HepG2 (cell line): ENCODE results near the gene PLCD4. TPM values are rescaled to one million over a fixed set of nuclear protein-coding genes. Genes with fewer than 3 reads are reported as not detected.

ENCODE experiments used
- FLYWCH1 ChIP-seq: sonication (generic); formaldehyde crosslinking; IDR thresholded peaks from 2 replicates; pipeline ENCODE4 v1.8.1; 2023; ENCODE audit warnings: mild to moderate bottlenecking, missing genetic modification reagents
- PHF5A ChIP-seq: IDR thresholded peaks from one replicate; pipeline ENCODE4 v1.6.1; 2018; ENCODE audit warnings: low read depth, missing genetic modification reagents; ENCODE audit not compliant: unreplicated experiment
- PRMT3 ChIP-seq: sonication (generic); formaldehyde crosslinking; IDR thresholded peaks from 2 replicates; pipeline ENCODE4 v1.8.1; 2022; ENCODE audit warnings: low read depth, mild to moderate bottlenecking, moderate library complexity, missing genetic modification reagents, borderline replicate concordance
- THAP11 ChIP-seq: IDR thresholded peaks from 2 replicates; pipeline ENCODE4 v1.6.1; 2016; ENCODE audit warnings: missing biosample characterization, missing genetic modification reagents
- ZNF430 ChIP-seq: sonication (generic); formaldehyde crosslinking; IDR thresholded peaks from 2 replicates; pipeline ENCODE4 v1.9.0; 2021; ENCODE audit warnings: mild to moderate bottlenecking, missing genetic modification reagents
- ZNF615 ChIP-seq: sonication (generic); formaldehyde crosslinking; IDR thresholded peaks from 2 replicates; pipeline ENCODE4 v1.5.0; 2020; ENCODE audit warnings: mild to moderate bottlenecking, missing genetic modification reagents, borderline replicate concordance
- polyA plus RNA-seq, 8 experiments: library from polyadenylated mRNA; depleted of rRNA in 3 of 8; stranded (reverse) in 7 of 8; unstranded in 1 of 8; fragments of >200 nt; fragmentation: Illumina TruSeq in 4 of 8; extraction: Trizol in 4 of 8; gene quantifications; 2 replicates each; pipeline versions ENCODE4 v1.2.1 to v1.2.3, GENCODE V29; 2011 to 2016; ENCODE audit warnings: low read depth in 4 of 8, missing spikeins in 1 of 8, mixed read lengths in 1 of 8; ENCODE audit not compliant: insufficient read depth in 1 of 8
- total RNA-seq, 5 experiments: library from RNA; depleted of rRNA; stranded (reverse); fragments of >200 nt; fragmentation: Illumina TruSeq; extraction: Trizol; gene quantifications; 2 replicates each; pipeline ENCODE4 v1.2.3, GENCODE V29; 2016; ENCODE audit warnings: low read depth in 1 of 5
- TF ChIP-seq, protein P1 (sequence below): sonication (generic); formaldehyde crosslinking; IDR thresholded peaks from 2 replicates; pipeline ENCODE4 v1.5.0; 2020; ENCODE audit warnings: mild to moderate bottlenecking, missing genetic modification reagents, borderline replicate concordance
- TF ChIP-seq, protein P2 (sequence below): sonication (generic); formaldehyde crosslinking; IDR thresholded peaks from 2 replicates; pipeline ENCODE4 v1.5.0; 2020; ENCODE audit warnings: mild to moderate bottlenecking, missing genetic modification reagents, borderline replicate concordance
- TF ChIP-seq, protein P3 (sequence below): sonication (generic); formaldehyde crosslinking; IDR thresholded peaks from 2 replicates; pipeline ENCODE4 v1.4.0; 2020; ENCODE audit warnings: missing genetic modification reagents, mild to moderate bottlenecking, borderline replicate concordance
- TF ChIP-seq, protein P4 (sequence below): IDR thresholded peaks from 2 replicates; pipeline ENCODE4 v1.6.1; 2018; ENCODE audit warnings: missing genetic modification reagents, mild to moderate bottlenecking, missing compliant biosample characterization
- TF ChIP-seq, protein P5 (sequence below): IDR thresholded peaks from 2 replicates; pipeline ENCODE4 v1.6.1; 2012; ENCODE audit warnings: inconsistent platforms

PLCD4 gene
- total and polyA plus RNA-seq, 2 of the 13 experiments (the other 11 are each of a cell fraction or from before 2014, with no cell fraction given) = 0.26 TPM; not detected in 1

DNA sequence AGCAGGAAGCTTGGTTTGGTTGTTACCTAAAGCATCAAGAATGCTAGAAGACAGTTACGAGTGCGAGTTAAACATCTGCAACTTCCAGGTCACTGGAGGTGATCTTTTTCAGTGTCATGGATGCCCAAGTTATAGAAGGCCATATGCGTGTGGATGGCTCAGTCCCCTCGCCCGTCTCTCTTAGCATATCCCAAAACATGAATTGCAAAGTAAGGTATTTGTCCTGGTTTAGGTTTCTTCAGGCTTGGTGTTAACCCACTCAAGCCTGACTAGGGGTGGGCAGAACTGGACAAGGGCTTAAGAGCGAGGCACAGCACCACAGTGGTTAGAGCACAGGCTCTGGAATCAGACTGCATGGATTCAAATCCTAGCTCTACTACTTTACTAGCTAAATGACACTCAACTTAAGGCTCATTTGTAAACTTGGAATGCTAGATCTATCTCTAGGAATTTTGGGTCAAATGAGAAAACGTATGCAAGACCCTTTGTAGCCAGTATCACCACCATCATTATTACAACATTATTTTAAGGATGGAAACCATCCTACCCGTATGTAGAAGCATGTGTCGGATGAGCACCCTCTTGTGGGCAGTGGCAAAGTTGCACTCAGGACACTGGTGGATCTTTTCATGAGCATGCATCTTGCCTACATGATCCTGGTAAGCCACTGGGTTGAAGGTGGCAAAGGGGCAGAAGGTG lies 40.5 kb downstream of the PLCD4 start (continued):
- peak; percentile 56 for TF ChIP-seq PHF5A (CRISPR knock-in tag)
- no peak; the same call in 1 of the 2 replicates for TF ChIP-seq THAP11 (CRISPR knock-in tag)
- TF ChIP-seq, protein P1, sequence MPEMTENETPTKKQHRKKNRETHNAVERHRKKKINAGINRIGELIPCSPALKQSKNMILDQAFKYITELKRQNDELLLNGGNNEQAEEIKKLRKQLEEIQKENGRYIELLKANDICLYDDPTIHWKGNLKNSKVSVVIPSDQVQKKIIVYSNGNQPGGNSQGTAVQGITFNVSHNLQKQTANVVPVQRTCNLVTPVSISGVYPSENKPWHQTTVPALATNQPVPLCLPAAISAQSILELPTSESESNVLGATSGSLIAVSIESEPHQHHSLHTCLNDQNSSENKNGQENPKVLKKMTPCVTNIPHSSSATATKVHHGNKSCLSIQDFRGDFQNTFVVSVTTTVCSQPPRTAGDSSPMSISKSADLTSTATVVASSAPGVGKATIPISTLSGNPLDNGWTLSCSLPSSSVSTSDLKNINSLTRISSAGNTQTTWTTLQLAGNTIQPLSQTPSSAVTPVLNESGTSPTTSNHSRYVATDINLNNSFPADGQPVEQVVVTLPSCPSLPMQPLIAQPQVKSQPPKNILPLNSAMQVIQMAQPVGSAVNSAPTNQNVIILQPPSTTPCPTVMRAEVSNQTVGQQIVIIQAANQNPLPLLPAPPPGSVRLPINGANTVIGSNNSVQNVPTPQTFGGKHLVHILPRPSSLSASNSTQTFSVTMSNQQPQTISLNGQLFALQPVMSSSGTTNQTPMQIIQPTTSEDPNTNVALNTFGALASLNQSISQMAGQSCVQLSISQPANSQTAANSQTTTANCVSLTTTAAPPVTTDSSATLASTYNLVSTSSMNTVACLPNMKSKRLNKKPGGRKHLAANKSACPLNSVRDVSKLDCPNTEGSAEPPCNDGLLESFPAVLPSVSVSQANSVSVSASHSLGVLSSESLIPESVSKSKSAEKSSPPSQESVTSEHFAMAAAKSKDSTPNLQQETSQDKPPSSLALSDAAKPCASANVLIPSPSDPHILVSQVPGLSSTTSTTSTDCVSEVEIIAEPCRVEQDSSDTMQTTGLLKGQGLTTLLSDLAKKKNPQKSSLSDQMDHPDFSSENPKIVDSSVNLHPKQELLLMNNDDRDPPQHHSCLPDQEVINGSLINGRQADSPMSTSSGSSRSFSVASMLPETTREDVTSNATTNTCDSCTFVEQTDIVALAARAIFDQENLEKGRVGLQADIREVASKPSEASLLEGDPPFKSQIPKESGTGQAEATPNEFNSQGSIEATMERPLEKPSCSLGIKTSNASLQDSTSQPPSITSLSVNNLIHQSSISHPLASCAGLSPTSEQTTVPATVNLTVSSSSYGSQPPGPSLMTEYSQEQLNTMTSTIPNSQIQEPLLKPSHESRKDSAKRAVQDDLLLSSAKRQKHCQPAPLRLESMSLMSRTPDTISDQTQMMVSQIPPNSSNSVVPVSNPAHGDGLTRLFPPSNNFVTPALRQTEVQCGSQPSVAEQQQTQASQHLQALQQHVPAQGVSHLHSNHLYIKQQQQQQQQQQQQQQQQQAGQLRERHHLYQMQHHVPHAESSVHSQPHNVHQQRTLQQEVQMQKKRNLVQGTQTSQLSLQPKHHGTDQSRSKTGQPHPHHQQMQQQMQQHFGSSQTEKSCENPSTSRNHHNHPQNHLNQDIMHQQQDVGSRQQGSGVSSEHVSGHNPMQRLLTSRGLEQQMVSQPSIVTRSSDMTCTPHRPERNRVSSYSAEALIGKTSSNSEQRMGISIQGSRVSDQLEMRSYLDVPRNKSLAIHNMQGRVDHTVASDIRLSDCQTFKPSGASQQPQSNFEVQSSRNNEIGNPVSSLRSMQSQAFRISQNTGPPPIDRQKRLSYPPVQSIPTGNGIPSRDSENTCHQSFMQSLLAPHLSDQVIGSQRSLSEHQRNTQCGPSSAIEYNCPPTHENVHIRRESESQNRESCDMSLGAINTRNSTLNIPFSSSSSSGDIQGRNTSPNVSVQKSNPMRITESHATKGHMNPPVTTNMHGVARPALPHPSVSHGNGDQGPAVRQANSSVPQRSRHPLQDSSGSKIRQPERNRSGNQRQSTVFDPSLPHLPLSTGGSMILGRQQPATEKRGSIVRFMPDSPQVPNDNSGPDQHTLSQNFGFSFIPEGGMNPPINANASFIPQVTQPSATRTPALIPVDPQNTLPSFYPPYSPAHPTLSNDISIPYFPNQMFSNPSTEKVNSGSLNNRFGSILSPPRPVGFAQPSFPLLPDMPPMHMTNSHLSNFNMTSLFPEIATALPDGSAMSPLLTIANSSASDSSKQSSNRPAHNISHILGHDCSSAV = no peak
- TF ChIP-seq, protein P2, sequence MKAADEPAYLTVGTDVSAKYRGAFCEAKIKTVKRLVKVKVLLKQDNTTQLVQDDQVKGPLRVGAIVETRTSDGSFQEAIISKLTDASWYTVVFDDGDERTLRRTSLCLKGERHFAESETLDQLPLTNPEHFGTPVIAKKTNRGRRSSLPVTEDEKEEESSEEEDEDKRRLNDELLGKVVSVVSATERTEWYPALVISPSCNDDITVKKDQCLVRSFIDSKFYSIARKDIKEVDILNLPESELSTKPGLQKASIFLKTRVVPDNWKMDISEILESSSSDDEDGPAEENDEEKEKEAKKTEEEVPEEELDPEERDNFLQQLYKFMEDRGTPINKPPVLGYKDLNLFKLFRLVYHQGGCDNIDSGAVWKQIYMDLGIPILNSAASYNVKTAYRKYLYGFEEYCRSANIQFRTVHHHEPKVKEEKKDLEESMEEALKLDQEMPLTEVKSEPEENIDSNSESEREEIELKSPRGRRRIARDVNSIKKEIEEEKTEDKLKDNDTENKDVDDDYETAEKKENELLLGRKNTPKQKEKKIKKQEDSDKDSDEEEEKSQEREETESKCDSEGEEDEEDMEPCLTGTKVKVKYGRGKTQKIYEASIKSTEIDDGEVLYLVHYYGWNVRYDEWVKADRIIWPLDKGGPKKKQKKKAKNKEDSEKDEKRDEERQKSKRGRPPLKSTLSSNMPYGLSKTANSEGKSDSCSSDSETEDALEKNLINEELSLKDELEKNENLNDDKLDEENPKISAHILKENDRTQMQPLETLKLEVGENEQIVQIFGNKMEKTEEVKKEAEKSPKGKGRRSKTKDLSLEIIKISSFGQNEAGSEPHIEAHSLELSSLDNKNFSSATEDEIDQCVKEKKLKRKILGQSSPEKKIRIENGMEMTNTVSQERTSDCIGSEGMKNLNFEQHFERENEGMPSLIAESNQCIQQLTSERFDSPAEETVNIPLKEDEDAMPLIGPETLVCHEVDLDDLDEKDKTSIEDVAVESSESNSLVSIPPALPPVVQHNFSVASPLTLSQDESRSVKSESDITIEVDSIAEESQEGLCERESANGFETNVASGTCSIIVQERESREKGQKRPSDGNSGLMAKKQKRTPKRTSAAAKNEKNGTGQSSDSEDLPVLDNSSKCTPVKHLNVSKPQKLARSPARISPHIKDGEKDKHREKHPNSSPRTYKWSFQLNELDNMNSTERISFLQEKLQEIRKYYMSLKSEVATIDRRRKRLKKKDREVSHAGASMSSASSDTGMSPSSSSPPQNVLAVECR (CRISPR knock-in tag) = no peak; the same call in 1 of the 2 replicates
- TF ChIP-seq FLYWCH1 = no peak
- TF ChIP-seq, protein P3, sequence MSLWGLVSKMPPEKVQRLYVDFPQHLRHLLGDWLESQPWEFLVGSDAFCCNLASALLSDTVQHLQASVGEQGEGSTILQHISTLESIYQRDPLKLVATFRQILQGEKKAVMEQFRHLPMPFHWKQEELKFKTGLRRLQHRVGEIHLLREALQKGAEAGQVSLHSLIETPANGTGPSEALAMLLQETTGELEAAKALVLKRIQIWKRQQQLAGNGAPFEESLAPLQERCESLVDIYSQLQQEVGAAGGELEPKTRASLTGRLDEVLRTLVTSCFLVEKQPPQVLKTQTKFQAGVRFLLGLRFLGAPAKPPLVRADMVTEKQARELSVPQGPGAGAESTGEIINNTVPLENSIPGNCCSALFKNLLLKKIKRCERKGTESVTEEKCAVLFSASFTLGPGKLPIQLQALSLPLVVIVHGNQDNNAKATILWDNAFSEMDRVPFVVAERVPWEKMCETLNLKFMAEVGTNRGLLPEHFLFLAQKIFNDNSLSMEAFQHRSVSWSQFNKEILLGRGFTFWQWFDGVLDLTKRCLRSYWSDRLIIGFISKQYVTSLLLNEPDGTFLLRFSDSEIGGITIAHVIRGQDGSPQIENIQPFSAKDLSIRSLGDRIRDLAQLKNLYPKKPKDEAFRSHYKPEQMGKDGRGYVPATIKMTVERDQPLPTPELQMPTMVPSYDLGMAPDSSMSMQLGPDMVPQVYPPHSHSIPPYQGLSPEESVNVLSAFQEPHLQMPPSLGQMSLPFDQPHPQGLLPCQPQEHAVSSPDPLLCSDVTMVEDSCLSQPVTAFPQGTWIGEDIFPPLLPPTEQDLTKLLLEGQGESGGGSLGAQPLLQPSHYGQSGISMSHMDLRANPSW = no peak
- TF ChIP-seq ZNF430 (CRISPR knock-in tag) = no peak
- TF ChIP-seq, protein P4, sequence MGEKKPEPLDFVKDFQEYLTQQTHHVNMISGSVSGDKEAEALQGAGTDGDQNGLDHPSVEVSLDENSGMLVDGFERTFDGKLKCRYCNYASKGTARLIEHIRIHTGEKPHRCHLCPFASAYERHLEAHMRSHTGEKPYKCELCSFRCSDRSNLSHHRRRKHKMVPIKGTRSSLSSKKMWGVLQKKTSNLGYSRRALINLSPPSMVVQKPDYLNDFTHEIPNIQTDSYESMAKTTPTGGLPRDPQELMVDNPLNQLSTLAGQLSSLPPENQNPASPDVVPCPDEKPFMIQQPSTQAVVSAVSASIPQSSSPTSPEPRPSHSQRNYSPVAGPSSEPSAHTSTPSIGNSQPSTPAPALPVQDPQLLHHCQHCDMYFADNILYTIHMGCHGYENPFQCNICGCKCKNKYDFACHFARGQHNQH = no peak
- TF ChIP-seq, protein P5, sequence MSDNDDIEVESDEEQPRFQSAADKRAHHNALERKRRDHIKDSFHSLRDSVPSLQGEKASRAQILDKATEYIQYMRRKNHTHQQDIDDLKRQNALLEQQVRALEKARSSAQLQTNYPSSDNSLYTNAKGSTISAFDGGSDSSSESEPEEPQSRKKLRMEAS = peak; percentile 24; the same call in 1 of the 2 replicates
- TF ChIP-seq PRMT3 (CRISPR knock-in tag) = no peak
- no peak for TF ChIP-seq ZNF615 (CRISPR knock-in tag)
